Glutamatergic neuron (in vitro differentiated cells): ENCODE measurements around the gene KCNMA1. TPM values are rescaled to one million over a fixed set of nuclear protein-coding genes. Genes with fewer than 3 reads are reported as not detected.

Experiments
- DNase-seq: peaks from one replicate; pipeline ENCODE4 v3.0.0; 2022
- H3K27ac Mint-ChIP-seq: one replicate; pipeline ENCODE4 v1.8.0; 2020; ENCODE audit warnings: mild to moderate bottlenecking, mixed read lengths, inconsistent platforms; ENCODE audit not compliant: unreplicated experiment
- H3K27me3 Mint-ChIP-seq: one replicate; pipeline ENCODE4 v1.8.0; 2020; ENCODE audit warnings: mild to moderate bottlenecking, moderate library complexity, mixed read lengths, inconsistent platforms; ENCODE audit not compliant: unreplicated experiment
- H3K36me3 Mint-ChIP-seq: one replicate; pipeline ENCODE4 v1.8.0; 2020; ENCODE audit warnings: mild to moderate bottlenecking, mixed read lengths, inconsistent platforms; ENCODE audit not compliant: unreplicated experiment
- H3K4me1 Mint-ChIP-seq: one replicate; pipeline ENCODE4 v1.8.0; 2020; ENCODE audit warnings: mild to moderate bottlenecking, low read depth, mixed read lengths, inconsistent platforms; ENCODE audit not compliant: unreplicated experiment
- H3K4me3 Mint-ChIP-seq: one replicate; pipeline ENCODE4 v1.8.0; 2020; ENCODE audit warnings: mild to moderate bottlenecking, mixed read lengths, inconsistent platforms; ENCODE audit not compliant: unreplicated experiment
- H3K9me3 Mint-ChIP-seq: one replicate; pipeline ENCODE4 v1.8.0; 2020; ENCODE audit warnings: mild to moderate bottlenecking, moderate library complexity, mixed read lengths, inconsistent platforms; ENCODE audit not compliant: unreplicated experiment
- total RNA-seq: library from RNA; stranded (reverse); fragmentation: NEBNext Ultra II Directional; extraction: Animal tissue kit (Norgen Biotek cat#: 25700); gene quantifications from one replicate; pipeline ENCODE4 v1.2.1, GENCODE V29; 2021; ENCODE audit not compliant: unreplicated experiment
- TF ChIP-seq, protein P1 (sequence below): fragments of 200-600 bp; sonication (generic); IDR thresholded peaks from one replicate; pipeline ENCODE4 v1.5.0; 2021; ENCODE audit not compliant: partially characterized antibody, unreplicated experiment

Gene KCNMA1
- total RNA-seq, 1 donor from 2014 or later, result 3.2 TPM

DNA sequence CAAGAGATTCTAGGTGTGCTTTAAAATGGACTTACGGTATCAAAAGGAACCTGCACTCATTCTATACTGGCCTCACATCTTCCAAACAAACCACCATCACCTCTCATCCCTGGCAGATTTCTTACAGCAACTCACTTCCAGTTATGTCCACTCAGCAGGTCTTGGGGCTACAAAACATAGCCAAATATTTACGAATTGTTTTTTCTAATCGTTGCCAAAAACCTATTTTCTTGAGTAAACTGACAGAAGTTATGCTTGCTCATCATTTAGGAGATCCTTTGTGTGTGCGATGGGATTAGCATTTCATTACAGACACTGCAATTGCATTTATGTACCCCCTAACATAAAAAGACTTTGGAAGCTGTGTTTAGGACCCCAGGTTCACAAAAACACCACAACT lies 2.7 kb downstream of the KCNMA1 start:
- H3K9me3 Mint-ChIP-seq, result peaks cover 10% of the 10 kb centered on the region
- H3K4me3 Mint-ChIP-seq, result no peak overlapping the region
- no peak for DNase-seq
- H3K4me1 Mint-ChIP-seq, result peaks cover 4% of the 10 kb centered on the region
- no peak overlapping the region for H3K27ac Mint-ChIP-seq
- H3K36me3 Mint-ChIP-seq, result no peaks in the 10 kb centered on the region
- TF ChIP-seq, protein P1, sequence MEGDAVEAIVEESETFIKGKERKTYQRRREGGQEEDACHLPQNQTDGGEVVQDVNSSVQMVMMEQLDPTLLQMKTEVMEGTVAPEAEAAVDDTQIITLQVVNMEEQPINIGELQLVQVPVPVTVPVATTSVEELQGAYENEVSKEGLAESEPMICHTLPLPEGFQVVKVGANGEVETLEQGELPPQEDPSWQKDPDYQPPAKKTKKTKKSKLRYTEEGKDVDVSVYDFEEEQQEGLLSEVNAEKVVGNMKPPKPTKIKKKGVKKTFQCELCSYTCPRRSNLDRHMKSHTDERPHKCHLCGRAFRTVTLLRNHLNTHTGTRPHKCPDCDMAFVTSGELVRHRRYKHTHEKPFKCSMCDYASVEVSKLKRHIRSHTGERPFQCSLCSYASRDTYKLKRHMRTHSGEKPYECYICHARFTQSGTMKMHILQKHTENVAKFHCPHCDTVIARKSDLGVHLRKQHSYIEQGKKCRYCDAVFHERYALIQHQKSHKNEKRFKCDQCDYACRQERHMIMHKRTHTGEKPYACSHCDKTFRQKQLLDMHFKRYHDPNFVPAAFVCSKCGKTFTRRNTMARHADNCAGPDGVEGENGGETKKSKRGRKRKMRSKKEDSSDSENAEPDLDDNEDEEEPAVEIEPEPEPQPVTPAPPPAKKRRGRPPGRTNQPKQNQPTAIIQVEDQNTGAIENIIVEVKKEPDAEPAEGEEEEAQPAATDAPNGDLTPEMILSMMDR, result no peak
- H3K27me3 Mint-ChIP-seq, result peaks cover 25% of the 10 kb centered on the region

DNA sequence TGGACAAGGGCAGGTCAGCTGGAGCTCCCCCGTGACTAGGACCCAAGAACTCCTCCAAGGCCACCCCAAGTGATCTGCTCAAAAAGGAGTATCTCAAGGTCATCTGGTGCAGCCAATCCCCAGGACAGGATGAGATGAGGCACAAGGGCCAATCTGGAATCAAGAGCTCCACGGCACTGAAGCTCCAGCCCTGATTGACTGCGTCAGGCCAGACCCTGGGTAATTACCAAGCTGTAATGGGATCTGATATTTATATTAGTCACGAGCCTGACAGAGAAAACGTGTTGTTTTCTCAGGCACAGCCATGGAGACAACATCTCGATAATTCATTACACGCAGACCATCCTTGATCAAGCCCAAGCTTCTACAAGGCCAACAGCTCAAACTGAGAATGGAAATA lies 4.2 kb downstream of the KCNMA1 start:
- Mint-ChIP-seq H3K27me3 (peaks cover 18% of the 10 kb centered on the region), H3K36me3 (no peaks in the 10 kb centered on the region), H3K27ac (no peak overlapping the region), H3K4me1 (peaks cover 4% of the 10 kb centered on the region), H3K9me3 (peaks cover 8% of the 10 kb centered on the region), H3K4me3 (no peak overlapping the region)
- no peak for DNase-seq
- TF ChIP-seq, protein P1, result no peak

DNA sequence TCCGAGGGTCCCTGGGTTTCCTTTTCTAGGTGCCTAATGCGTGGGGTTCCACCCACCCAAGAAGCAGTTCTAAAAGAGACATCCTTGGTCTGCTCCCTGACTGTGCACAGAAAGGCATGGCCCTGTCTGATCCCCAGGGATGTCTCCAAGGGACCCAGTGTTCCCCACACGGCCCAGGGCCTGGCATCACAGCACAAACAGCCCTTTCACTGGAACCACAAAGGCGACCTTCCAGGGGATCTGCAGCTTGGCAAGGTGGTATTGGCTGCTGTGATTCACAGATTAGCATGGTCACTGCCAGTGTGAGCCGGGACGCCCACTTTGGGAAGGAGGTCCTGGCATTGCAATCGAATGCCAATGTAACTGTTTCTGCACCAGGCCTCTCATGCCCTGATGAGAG lies 6.4 kb downstream of the KCNMA1 start:
- Mint-ChIP-seq H3K27me3 (peaks cover 10% of the 10 kb centered on the region), H3K4me1 (peaks cover 4% of the 10 kb centered on the region), H3K36me3 (no peaks in the 10 kb centered on the region), H3K9me3 (peaks cover 4% of the 10 kb centered on the region), H3K27ac (no peak overlapping the region), H3K4me3 (no peak overlapping the region)
- TF ChIP-seq, protein P1, result no peak
- DNase-seq, result no peak

DNA sequence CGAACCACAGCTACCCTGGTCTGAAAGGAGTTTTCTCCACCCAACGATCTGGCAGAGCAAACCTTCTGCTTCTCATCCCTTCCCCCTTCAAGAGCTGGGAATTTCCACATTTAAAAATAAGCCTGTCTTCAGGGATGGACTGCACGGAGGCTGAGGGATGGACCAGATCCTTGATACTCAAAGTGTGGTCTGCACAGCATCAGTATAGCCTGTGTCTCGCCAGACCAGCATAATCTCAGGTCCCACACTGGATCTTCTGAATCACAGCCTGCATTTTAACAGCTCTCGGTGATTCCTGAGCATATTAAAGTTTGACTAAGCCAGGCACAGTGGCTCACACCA lies 7.1 kb downstream of the KCNMA1 start:
- Mint-ChIP-seq H3K4me1 (no peaks in the 10 kb centered on the region), H3K9me3 (peaks cover 1% of the 10 kb centered on the region), H3K4me3 (no peak overlapping the region), H3K27me3 (peaks cover 5% of the 10 kb centered on the region), H3K27ac (no peak overlapping the region), H3K36me3 (no peaks in the 10 kb centered on the region)
- no peak for DNase-seq
- TF ChIP-seq, protein P1, result no peak

DNA sequence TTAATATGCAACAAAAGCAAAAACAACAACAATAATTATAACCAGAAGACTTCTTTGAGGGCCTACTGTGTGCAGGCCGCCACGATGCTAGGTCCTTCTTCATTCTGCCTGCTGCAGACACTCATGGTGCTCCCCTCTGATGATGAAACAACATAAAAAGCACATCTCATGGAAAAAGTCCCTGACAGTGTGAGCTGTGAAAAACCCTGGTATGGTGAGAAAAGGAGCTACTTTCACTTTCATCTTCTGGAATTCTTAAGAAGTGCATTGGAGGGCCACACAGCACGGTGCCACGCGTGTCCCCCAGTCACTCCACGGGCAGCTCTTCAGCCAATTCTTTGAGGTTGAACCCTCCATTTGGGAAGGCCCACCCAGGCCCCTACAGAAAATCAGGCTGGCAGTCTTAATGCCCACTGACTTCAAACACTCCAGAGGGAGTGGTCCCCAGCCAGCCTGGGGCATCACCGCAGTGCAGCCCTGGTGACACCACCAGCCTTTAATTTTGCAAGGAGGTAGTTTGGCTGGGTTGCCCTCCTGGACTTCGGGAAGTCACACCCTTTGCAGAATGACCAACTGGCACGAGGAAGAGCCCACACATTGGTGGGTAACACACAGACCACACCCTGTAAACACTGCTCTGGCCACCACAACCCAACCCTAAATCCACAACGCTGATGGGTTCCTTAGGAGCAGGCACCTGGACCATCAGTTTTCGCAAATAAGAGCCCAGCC lies 7.7 kb downstream of the KCNMA1 start:
- H3K36me3 Mint-ChIP-seq, result no peaks in the 10 kb centered on the region
- TF ChIP-seq, protein P1, result no peak
- H3K4me1 Mint-ChIP-seq, result no peaks in the 10 kb centered on the region
- no peak overlapping the region for H3K27ac Mint-ChIP-seq
- DNase-seq, result no peak
- H3K4me3 Mint-ChIP-seq, result no peak overlapping the region
- H3K27me3 Mint-ChIP-seq, result peaks cover 5% of the 10 kb centered on the region
- H3K9me3 Mint-ChIP-seq, result peaks cover 1% of the 10 kb centered on the region
